HG03439 (cell line): Measurements from ENCODE around the gene CCDC40.

Experiments used
- ATAC-seq: cut with Tn5 transposase; IDR thresholded peaks from one replicate; pipeline ENCODE4 v1.9.1; 2021; ENCODE audit warnings: mild to moderate bottlenecking, moderate library complexity; ENCODE audit not compliant: unreplicated experiment

The CCDC40 gene

DNA sequence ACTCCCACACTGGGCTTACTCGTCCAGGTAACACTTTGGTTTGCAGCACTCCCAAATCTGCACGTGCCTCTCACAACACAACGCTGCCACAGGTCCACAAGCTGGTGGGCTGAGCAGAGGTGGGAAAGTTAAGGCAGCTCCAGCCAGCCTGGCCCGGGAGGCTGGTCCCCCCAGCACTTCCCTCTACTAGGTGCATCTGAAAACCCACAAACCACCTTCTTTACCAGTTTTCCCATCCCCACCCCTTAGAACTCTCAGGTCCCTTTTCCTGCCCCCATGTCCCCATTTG is 63.5 kb downstream of the CCDC40 start:
- ATAC-seq, result no peak

DNA sequence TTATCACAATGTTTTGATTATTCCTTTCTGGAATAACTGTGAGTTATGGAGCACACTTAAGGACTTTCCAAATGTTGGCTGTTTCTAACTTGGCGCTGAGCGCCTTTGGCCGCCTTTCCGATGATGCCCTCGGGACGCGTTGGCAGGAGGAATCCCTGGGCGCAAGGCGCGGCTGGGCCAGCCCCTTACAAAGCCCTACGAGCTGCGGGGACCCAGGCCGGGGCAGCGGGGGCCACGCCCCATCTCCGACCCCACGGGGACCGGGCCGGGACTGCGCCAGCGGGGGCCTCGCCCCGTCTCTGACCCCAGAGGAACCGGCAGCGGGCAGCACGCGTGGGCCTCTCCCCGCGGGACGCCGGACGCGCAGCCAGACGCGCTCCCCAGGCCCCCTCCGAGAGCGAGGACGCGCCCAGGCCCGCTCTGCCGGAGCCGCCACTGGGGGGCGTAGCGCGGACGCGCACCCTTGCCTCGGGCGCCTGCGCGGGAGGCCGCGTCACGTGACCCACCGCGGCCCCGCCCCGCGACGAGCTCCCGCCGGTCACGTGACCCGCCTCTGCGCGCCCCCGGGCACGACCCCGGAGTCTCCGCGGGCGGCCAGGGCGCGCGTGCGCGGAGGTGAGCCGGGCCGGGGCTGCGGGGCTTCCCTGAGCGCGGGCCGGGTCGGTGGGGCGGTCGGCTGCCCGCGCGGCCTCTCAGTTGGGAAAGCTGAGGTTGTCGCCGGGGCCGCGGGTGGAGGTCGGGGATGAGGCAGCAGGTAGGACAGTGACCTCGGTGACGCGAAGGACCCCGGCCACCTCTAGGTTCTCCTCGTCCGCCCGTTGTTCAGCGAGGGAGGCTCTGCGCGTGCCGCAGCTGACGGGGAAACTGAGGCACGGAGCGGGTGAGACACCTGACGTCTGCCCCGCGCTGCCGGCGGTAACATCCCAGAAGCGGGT is 64.8 kb downstream of the CCDC40 start, which contains the start of gene GAA:
TSS of gene GAA (plus strand) at position 571 of the 935 bp plus-strand sequence. CDS start 3,006 bp downstream, outside the sequence.
- peak; percentile 73 for ATAC-seq

DNA sequence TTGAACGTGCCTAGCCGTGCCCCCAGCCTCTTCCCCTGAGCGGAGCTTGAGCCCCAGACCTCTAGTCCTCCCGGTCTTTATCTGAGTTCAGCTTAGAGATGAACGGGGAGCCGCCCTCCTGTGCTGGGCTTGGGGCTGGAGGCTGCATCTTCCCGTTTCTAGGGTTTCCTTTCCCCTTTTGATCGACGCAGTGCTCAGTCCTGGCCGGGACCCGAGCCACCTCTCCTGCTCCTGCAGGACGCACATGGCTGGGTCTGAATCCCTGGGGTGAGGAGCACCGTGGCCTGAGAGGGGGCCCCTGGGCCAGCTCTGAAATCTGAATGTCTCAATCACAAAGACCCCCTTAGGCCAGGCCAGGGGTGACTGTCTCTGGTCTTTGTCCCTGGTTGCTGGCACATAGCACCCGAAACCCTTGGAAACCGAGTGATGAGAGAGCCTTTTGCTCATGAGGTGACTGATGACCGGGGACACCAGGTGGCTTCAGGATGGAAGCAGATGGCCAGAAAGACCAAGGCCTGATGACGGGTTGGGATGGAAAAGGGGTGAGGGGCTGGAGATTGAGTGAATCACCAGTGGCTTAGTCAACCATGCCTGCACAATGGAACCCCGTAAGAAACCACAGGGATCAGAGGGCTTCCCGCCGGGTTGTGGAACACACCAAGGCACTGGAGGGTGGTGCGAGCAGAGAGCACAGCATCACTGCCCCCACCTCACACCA is 65.7 kb downstream of the CCDC40 start:
- ATAC-seq, result peak; percentile 8

DNA sequence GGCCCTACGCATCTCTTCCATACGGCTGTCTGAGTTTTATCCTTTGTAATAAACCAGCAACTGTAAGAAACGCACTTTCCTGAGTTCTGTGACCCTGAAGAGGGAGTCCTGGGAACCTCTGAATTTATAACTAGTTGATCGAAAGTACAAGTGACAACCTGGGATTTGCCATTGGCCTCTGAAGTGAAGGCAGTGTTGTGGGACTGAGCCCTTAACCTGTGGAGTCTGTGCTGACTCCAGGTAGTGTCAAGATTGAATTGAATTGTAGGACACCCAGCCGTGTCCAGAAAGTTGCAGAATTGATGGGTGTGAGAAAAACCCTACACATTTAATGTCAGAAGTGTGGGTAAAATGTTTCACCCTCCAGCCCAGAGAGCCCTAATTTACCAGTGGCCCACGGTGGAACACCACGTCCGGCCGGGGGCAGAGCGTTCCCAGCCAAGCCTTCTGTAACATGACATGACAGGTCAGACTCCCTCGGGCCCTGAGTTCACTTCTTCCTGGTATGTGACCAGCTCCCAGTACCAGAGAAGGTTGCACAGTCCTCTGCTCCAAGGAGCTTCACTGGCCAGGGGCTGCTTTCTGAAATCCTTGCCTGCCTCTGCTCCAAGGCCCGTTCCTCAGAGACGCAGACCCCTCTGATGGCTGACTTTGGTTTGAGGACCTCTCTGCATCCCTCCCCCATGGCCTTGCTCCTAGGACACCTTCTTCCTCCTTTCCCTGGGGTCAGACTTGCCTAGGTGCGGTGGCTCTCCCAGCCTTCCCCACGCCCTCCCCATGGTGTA is 66.4 kb downstream of the CCDC40 start:
- no peak for ATAC-seq

DNA sequence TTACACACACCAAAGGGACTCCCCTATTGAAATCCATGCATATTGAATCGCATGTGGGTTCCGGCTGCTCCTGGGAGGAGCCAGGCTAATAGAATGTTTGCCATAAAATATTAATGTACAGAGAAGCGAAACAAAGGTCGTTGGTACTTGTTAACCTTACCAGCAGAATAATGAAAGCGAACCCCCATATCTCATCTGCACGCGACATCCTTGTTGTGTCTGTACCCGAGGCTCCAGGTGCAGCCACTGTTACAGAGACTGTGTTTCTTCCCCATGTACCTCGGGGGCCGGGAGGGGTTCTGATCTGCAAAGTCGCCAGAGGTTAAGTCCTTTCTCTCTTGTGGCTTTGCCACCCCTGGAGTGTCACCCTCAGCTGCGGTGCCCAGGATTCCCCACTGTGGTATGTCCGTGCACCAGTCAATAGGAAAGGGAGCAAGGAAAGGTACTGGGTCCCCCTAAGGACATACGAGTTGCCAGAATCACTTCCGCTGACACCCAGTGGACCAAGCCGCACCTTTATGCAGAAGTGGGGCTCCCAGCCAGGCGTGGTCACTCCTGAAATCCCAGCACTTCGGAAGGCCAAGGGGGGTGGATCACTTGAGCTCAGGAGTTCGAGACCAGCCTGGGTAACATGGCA is 67.1 kb downstream of the CCDC40 start:
- ATAC-seq, result no peak

DNA sequence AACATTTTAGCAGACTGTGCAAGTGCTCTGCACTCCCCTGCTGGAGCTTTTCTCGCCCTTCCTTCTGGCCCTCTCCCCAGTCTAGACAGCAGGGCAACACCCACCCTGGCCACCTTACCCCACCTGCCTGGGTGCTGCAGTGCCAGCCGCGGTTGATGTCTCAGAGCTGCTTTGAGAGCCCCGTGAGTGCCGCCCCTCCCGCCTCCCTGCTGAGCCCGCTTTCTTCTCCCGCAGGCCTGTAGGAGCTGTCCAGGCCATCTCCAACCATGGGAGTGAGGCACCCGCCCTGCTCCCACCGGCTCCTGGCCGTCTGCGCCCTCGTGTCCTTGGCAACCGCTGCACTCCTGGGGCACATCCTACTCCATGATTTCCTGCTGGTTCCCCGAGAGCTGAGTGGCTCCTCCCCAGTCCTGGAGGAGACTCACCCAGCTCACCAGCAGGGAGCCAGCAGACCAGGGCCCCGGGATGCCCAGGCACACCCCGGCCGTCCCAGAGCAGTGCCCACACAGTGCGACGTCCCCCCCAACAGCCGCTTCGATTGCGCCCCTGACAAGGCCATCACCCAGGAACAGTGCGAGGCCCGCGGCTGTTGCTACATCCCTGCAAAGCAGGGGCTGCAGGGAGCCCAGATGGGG is 68.0 kb downstream of the CCDC40 start:
- no peak for ATAC-seq

DNA sequence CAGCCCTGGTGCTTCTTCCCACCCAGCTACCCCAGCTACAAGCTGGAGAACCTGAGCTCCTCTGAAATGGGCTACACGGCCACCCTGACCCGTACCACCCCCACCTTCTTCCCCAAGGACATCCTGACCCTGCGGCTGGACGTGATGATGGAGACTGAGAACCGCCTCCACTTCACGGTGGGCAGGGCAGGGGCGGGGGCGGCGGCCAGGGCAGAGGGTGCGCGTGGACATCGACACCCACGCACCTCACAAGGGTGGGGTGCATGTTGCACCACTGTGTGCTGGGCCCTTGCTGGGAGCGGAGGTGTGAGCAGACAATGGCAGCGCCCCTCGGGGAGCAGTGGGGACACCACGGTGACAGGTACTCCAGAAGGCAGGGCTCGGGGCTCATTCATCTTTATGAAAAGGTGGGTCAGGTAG is 68.5 kb downstream of the CCDC40 start:
- ATAC-seq, result no peak

DNA sequence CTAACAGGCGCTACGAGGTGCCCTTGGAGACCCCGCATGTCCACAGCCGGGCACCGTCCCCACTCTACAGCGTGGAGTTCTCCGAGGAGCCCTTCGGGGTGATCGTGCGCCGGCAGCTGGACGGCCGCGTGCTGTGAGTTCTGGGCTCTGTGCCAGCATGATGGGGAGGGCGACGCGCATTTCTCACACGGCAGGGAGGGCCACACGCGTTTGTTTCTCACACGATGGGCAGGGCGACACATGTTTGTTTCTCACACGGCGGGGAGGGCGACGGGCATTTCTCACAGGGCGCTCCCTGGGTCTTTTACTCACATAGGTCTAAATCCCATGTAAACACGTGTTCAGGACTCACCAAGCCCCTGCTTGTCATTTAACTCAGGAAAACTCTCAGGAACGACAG is 69.3 kb downstream of the CCDC40 start:
- no peak for ATAC-seq

DNA sequence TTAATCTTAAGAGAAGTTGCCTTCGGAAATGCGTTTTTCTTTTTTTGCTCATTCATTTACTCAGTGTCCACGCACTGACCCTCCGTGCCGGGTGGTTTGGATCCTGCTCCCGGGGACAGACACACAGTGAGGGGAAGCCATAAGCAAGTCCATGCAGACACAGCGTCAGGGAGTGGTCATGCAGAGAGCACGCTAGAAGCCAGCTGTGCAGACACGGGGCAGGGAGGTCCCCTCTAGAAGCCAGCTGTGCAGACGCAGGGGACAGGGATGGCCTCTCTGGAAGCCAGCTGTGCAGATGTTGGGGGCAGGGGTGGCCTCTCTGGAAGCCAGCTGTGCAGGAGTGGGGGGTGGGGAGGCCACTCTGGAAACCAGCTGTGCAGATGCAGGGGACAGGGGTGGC is 69.7 kb downstream of the CCDC40 start:
- no peak for ATAC-seq

DNA sequence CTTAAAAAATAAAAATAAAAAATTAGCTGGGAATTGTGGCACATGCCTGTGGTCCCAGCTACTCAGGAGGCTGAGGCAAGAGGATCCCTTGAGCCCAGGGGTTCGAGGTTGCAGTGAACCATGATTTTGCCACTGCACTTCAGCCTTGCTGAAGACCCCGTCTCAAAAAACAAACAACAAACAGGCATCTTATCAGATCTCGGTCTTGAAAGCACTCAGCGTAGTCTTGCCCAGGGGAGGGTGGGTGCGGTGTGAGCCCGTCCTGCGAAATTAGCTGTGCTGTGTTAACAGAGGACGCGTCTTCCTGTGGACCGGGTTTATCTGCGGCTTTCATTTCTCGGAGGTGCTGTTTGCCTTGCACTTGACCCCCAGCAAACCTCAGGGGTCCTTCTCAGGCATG is 70.3 kb downstream of the CCDC40 start:
- no peak for ATAC-seq

DNA sequence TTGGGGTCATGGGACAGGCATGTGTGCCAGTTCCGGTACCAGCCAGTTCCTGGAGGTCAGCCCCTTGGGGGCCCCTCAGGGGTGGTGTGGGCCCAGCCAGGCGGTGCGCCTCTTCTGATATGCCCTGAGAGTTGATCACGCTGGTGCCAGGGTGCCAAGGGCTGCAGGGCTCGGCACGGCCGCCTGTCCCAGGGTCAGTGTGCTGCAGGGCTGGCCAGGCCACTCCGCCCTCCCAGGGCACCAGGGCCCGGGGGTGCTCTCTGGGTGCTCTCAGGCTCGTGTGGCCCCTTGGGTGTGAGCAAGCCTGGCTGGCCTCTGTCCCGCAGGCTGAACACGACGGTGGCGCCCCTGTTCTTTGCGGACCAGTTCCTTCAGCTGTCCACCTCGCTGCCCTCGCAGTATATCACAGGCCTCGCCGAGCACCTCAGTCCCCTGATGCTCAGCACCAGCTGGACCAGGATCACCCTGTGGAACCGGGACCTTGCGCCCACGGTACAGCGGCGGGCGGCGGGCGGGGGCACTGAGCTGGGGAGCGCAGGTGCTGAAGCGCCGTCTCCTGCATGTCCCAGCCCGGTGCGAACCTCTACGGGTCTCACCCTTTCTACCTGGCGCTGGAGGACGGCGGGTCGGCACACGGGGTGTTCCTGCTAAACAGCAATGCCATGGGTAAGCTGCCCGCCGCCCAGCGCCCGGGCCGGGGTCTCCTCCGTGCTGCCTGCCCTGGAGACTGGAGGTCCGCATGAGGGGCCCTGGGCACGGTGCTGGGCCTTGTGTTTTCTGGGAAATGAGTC is 71.0 kb downstream of the CCDC40 start:
- no peak for ATAC-seq

DNA sequence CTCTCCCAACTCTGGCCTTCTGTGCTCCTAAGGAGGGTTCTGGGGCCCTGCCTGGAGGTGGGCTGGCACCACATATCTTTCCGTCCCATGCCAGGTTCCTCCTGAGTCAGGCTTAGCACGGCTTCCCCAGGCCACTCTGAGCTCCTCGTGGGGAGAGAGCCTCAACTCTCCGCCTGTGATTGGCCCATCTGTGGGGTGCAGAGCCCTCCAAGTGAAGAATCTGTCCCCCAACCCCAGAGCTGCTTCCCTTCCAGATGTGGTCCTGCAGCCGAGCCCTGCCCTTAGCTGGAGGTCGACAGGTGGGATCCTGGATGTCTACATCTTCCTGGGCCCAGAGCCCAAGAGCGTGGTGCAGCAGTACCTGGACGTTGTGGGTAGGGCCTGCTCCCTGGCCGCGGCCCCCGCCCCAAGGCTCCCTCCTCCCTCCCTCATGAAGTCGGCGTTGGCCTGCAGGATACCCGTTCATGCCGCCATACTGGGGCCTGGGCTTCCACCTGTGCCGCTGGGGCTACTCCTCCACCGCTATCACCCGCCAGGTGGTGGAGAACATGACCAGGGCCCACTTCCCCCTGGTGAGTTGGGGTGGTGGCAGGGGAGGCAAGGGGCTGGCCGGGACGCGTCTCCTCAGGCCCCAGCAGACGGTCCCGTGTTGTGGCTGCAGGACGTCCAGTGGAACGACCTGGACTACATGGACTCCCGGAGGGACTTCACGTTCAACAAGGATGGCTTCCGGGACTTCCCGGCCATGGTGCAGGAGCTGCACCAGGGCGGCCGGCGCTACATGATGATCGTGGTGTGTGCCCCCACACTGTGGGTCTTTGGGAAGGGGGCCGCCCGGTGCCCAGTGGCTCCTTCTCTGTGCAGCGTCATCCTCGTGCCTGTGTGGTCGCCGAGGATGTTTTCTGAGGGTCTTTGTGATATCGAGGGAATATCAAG is 71.9 kb downstream of the CCDC40 start:
- no peak for ATAC-seq

DNA sequence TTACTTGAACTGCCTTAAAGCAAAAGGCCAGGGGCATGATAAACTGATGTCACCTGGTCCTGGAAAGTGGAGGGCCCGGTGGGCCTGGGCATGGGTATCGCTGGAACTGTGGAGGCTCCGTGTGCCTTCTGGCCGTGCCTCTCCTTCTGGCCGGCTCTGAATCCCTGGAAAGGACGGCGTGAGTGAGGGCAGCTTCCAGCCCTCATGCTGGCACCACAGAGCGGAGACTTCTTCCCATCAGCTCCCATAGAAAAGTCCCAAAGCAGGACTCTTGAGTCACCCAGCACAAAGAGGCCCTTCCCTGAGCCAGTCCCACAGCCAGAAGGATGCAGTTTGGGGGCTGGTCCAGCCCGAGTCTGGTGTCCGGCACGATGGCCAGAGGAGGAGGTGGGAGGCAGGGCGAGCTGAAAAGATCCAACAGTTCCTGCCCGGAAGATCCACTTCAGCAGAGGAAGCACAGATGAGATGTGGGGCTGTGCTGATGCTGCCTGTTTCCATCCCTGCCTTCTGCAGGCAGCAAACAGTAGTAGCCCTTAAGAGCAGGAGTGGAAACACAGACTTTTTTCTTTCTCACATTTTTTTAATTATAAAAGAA is 72.7 kb downstream of the CCDC40 start:
- no peak for ATAC-seq

DNA sequence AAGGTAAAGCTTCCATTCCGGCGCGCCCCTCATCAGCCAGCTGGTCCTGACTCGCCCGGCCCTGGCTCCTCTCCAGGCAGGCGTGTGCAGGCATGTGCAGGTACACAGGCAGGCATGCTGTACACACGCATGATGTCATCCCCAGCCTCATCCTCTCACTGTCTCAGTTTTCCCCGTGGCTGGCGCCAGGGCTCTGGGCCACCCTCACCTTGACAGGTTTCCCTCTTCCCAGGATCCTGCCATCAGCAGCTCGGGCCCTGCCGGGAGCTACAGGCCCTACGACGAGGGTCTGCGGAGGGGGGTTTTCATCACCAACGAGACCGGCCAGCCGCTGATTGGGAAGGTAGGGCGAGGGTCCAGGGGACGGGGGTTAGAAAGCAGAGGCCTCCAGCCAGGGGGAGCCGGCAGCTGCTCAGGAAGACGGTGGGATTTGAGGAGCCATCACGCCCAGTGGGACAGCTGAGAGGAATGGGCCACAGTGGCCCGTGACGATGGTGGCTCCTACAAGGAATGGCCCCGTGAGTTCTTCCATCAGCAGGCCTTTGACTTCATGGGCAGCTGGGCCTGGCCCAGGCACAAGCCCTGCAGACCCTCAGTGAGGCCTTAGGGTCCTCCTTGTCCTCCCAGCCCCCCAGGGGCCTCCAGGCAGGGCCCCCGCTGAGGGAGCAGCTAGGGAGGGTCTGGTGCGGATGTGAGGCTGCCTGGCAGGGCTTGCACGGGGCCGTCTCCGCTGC is 73.4 kb downstream of the CCDC40 start:
- ATAC-seq, result no peak

DNA sequence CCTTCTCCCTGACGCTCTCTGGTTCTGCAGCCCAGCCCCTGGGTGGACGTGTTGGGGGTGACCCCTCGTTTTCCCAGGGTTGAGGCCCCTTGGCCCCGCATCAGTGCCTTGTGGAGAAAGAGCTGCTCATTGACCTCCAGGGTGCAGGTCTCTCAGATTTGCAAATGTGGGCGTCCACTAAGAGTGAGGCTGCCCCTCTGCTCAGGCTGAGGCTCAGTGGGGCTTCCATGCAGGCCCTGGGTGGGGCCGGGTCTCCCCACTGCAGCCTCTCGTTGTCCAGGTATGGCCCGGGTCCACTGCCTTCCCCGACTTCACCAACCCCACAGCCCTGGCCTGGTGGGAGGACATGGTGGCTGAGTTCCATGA is 74.0 kb downstream of the CCDC40 start:
- ATAC-seq, result no peak

DNA sequence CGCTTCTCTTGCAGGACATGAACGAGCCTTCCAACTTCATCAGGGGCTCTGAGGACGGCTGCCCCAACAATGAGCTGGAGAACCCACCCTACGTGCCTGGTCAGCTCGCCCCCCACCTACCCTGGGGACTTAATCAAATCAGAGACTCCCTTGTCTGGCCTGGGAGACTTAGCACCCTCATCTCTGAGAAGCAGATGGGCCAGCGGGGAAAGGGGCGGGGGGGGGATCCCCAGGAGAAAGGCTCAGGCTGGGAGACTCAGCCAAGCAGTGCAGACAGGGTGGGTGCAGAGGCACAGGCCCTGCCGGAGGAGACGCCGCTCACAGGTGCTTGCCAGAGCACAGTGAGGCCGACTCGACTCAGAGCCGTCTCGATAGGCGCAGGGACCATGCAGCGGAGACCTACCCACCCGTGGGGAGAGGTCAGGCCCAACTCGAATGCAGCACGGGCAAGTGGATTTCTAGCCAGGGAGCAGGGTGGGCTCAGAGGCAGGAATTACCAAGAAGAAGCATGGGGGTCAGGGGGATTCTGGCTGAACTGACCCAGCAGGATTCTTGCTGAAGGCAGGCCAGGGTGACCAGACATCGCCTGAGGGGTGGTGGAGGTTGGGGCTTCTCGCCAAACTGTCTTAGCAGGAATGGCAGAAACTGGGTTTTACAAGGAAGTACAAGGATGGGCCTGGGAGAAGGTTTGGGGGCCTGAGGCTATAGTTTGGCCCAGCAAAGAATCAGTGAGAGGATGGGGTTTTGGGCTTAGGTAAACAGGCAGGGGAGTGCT is 74.7 kb downstream of the CCDC40 start:
- ATAC-seq, result no peak
